AG10803 (cell line): ENCODE results near the gene UNC13D.

Source experiments
- DNase-seq: peaks from one replicate; pipeline ENCODE4 v3.0.0; 2010; ENCODE audit warnings: low read depth
- H3K4me3 ChIP-seq: 2 replicates; pipeline ENCODE4 v1.5.1; 2011; ENCODE audit warnings: mild to moderate bottlenecking, low read length, control low read depth
- CTCF ChIP-seq: conservative IDR thresholded peaks from 2 replicates; pipeline ENCODE4 v1.5.1; 2011; ENCODE audit warnings: mild to moderate bottlenecking, low read length, control low read depth, inconsistent platforms

The UNC13D gene

GRCh38 chr17:75838410-75838809, 5.8 kb downstream of the UNC13D start:
- no peak overlapping the region for H3K4me3 ChIP-seq
- no peak for TF ChIP-seq CTCF
- no peak for DNase-seq

- no peak for TF ChIP-seq CTCF
- no peak for DNase-seq
- no peak overlapping the region for H3K4me3 ChIP-seq
Observed at GRCh38 chr17:75837899-75838298, 6.3 kb downstream of the UNC13D start.

- DNase-seq = no peak
- TF ChIP-seq CTCF = no peak
- H3K4me3 ChIP-seq = no peak overlapping the region
Observed at GRCh38 chr17:75836605-75837004, 7.6 kb downstream of the UNC13D start.

- no peak for TF ChIP-seq CTCF
- H3K4me3 ChIP-seq = no peak overlapping the region
- DNase-seq = no peak
Observed at GRCh38 chr17:75835654-75835987, 8.6 kb downstream of the UNC13D start.

- no peak for DNase-seq
- TF ChIP-seq CTCF = no peak
- no peak overlapping the region for H3K4me3 ChIP-seq
Observed at GRCh38 chr17:75834928-75835653, 9.1 kb downstream of the UNC13D start.

GRCh38 chr17:75834279-75834920, 9.8 kb downstream of the UNC13D start:
- no peak for TF ChIP-seq CTCF
- no peak overlapping the region for H3K4me3 ChIP-seq
- no peak for DNase-seq
